Measurements from ENCODE around the gene CENPC. TPM values are rescaled to one million over a fixed set of nuclear protein-coding genes. Genes with fewer than 3 reads are reported as not detected.
A peak's percentile ranks its signal among the peaks of the same experiment; 100 is the strongest.

Gene CENPC
- total and polyA plus RNA-seq, 9 donors, result 10.9 to 23.4 (median 13.5) TPM

DNA sequence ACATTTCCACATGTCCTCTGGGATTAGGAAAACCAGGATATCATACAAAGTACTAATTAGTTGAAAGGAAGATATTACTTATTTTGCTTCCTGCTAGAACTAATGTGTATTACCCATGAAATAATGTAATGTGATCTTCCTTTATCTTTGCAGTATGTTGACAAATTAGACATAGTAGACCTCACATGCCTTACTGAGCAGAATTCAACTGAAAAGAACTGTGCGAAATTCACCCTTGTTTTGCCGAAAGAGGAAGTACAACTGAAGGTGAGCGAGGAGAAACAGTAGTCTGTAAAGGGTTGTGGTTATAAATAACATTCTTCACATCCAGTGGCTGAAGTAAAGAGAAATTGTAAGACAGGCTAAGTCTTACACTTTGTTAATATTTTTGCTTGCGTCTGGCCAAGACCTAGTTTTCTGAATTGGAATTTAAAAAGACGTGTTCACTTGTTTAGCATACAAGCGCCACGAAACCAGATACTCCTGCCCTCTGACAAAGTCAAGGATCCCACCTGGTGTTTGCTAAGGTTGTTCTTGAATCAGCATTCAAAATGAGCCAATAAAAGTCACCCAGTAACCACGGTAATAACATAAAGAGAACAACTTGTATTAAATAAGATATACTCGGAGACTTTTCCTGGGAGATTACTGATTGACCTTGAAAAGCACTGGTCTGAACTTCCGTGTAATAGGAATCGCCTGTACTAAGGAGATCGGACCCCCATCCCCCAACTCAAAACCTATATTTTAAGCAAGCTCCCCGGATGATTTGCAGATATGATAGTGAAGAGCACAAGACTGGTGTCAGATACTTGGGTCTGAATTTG, 30.1 kb upstream of the CENPC start:
- Histone ChIP-seq H3K36me3 (ENCODE audit: control insufficient read depth, insufficient read depth, low read length) (no peaks in the 10 kb centered on the region), H3K27ac (ENCODE audit: low read length) (no peak overlapping the region), H3K27me3 (ENCODE audit: control insufficient read depth, insufficient read depth, low read length) (no peaks in the 10 kb centered on the region), H3K9me3 (replicated peaks; ENCODE audit: control insufficient read depth, low read depth, low read length) (no peaks in the 10 kb centered on the region), H3K4me1 (ENCODE audit: control insufficient read depth, insufficient read depth, low read length) (no peaks in the 10 kb centered on the region), H3K4me3 (ENCODE audit: low read length) (no peak overlapping the region)
- DNase-seq, result peak; percentile 3
- 80% methylated on average over 1 of the region's 13 CpGs for WGBS (ENCODE audit: insufficient coverage)

DNA sequence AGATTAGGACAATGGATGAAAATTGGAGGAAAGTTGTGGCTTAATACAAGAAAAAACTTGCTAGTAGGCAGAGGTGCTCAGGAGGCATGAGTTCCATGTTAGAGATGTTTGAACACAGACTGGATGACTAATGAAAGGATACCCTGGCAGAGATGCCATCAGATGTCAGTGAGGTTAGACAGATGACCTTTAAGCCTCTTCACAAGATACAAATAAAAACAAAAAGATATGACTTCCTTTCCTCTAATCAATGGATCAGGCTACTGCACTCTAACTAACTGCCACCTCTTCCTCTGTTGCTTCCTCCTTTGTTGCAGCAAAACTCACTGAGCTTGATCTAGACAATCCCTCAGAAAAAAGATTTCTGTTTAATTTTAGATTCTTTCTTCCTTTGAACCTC, 27.9 kb upstream of the CENPC start:
- Histone ChIP-seq H3K27me3 (ENCODE audit: control insufficient read depth, insufficient read depth, low read length) (no peaks in the 10 kb centered on the region), H3K9me3 (replicated peaks; ENCODE audit: control insufficient read depth, low read depth, low read length) (no peaks in the 10 kb centered on the region), H3K4me3 (ENCODE audit: low read length) (no peak overlapping the region), H3K36me3 (ENCODE audit: control insufficient read depth, insufficient read depth, low read length) (no peaks in the 10 kb centered on the region), H3K4me1 (ENCODE audit: control insufficient read depth, insufficient read depth, low read length) (no peaks in the 10 kb centered on the region), H3K27ac (ENCODE audit: low read length) (no peak overlapping the region)
- no peak for DNase-seq

DNA sequence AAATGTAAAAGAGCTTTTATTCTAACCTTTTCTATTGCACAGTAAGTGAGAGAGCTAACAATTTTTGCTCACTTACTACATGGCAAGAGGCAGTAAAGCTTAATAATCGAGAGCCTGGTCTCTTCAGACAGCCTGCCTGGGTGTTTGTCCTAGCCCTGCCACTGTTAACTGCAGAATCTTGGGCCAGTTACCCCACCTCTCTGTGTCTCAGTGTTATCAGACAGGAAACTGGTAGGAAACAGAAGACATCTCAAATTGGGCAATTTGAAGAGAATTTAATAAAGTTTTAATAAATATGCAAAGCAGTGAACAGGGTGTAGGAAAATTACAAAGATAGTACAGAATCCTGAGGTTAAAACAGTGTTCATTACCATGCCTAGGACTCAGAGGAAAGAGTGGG, 26.7 kb upstream of the CENPC start:
- Histone ChIP-seq H3K36me3 (ENCODE audit: control insufficient read depth, insufficient read depth, low read length) (no peaks in the 10 kb centered on the region), H3K27me3 (ENCODE audit: control insufficient read depth, insufficient read depth, low read length) (no peaks in the 10 kb centered on the region), H3K27ac (ENCODE audit: low read length) (no peak overlapping the region), H3K4me1 (ENCODE audit: control insufficient read depth, insufficient read depth, low read length) (no peaks in the 10 kb centered on the region), H3K9me3 (replicated peaks; ENCODE audit: control insufficient read depth, low read depth, low read length) (no peaks in the 10 kb centered on the region), H3K4me3 (ENCODE audit: low read length) (no peak overlapping the region)
- no peak for DNase-seq
- no CpG with 5 or more reads among the region's 1 CpG for WGBS (ENCODE audit: insufficient coverage)

DNA sequence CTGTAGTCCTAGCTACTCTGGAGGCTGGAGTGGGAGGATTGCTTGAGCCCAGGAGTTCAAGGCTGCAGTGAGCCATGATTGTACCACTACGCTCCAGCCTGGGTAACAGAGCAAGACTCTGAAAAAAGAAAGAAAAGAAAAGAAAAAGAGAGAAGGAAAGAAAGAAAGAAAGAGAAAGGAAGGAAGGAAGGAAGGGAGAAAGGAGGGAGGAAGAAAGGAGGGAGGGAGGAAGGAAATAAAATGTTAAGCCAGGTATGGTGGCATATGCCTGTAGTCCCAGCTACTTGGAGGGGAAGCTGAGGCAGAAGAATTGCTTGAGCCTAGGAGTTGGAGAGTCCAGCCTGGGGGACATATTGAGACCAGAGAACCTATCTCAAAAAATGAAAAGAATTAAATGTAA, 25.2 kb upstream of the CENPC start:
- H3K4me3 ChIP-seq (ENCODE audit: low read length), result no peak overlapping the region
- H3K9me3 ChIP-seq (replicated peaks; ENCODE audit: control insufficient read depth, low read depth, low read length), result no peaks in the 10 kb centered on the region
- no peak overlapping the region for H3K27ac ChIP-seq (ENCODE audit: low read length)
- no peaks in the 10 kb centered on the region for H3K27me3 ChIP-seq (ENCODE audit: control insufficient read depth, insufficient read depth, low read length)
- no peaks in the 10 kb centered on the region for H3K4me1 ChIP-seq (ENCODE audit: control insufficient read depth, insufficient read depth, low read length)
- WGBS (ENCODE audit: insufficient coverage), result 82% methylated on average over 1 of the region's 1 CpG
- no peak for DNase-seq
- H3K36me3 ChIP-seq (ENCODE audit: control insufficient read depth, insufficient read depth, low read length), result no peaks in the 10 kb centered on the region

DNA sequence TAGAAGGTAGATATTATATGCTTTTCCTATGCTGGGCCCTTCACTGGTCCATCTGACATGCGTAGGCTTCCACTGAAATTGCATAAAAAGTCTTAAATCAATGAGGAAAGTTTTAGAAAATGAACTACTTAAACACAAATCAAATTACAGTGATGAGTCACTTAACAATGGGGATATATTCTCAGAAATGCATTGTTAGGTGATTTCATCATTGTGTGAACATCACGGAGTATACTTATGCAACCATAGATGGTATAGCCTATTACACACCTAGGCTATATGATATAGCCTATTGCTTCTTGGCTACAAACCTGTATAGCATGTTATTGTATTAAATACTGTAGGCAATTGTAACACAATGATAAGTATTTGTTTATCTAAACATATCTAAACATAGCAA, 23.5 kb upstream of the CENPC start:
- Histone ChIP-seq H3K27me3 (ENCODE audit: control insufficient read depth, insufficient read depth, low read length) (no peaks in the 10 kb centered on the region), H3K4me1 (ENCODE audit: control insufficient read depth, insufficient read depth, low read length) (no peaks in the 10 kb centered on the region), H3K27ac (ENCODE audit: low read length) (no peak overlapping the region), H3K4me3 (ENCODE audit: low read length) (no peak overlapping the region), H3K36me3 (ENCODE audit: control insufficient read depth, insufficient read depth, low read length) (no peaks in the 10 kb centered on the region), H3K9me3 (replicated peaks; ENCODE audit: control insufficient read depth, low read depth, low read length) (no peaks in the 10 kb centered on the region)
- no CpG with 5 or more reads among the region's 2 CpGs for WGBS (ENCODE audit: insufficient coverage)
- DNase-seq, result no peak

DNA sequence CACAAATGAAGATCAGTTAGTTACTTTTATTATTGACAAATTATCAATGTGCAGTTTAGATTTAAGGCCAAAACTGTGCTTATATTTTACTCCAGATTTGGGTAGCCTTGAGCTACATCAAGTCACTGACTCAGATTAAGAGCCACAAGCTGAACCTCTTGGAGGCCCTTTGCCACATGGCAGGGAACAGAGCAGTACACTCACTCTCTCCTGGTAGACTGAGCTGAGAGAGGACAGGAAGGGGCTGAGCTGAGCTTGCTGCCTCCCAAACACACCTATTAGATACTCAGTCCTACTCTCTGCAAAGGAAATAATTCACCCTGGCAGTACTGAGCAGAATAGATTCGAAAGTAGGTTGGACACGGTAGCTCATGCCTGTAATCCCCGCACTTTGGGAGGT, 21.0 kb upstream of the CENPC start:
- whole genome bisulfite sequencing (ENCODE audit: insufficient coverage), result no CpG with 5 or more reads among the region's 3 CpGs

DNA sequence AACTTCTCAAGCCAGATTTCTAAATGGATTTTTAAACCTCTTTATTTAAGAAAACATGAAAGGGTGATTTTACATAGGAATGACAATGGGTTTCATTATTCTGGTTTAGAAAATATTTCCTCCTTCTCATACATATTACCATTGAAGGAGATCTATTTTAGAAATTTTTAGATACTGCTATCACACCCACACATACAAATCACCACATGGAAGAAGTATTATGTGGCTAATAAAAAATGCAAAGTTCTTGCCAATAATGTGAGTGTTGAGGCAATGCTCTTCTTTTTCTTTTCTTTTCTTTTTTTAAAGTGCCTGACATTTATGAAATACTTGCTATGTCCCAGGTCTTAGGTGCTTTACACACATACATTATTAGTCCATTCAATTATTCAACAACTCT, 20.0 kb upstream of the CENPC start:
- no peaks in the 10 kb centered on the region for H3K36me3 ChIP-seq (ENCODE audit: control insufficient read depth, insufficient read depth, low read length)
- H3K4me1 ChIP-seq (ENCODE audit: control insufficient read depth, insufficient read depth, low read length), result no peaks in the 10 kb centered on the region
- no peak for DNase-seq
- H3K27ac ChIP-seq (ENCODE audit: low read length), result no peak overlapping the region
- no peaks in the 10 kb centered on the region for H3K27me3 ChIP-seq (ENCODE audit: control insufficient read depth, insufficient read depth, low read length)
- H3K9me3 ChIP-seq (replicated peaks; ENCODE audit: control insufficient read depth, low read depth, low read length), result no peaks in the 10 kb centered on the region
- H3K4me3 ChIP-seq (ENCODE audit: low read length), result no peak overlapping the region

More for the DNA sequence above, 21.0 kb upstream of the CENPC start:
- Histone ChIP-seq H3K4me1 (ENCODE audit: control insufficient read depth, insufficient read depth, low read length) (no peaks in the 10 kb centered on the region), H3K4me3 (ENCODE audit: low read length) (no peak overlapping the region), H3K36me3 (ENCODE audit: control insufficient read depth, insufficient read depth, low read length) (no peaks in the 10 kb centered on the region), H3K27me3 (ENCODE audit: control insufficient read depth, insufficient read depth, low read length) (no peaks in the 10 kb centered on the region), H3K9me3 (replicated peaks; ENCODE audit: control insufficient read depth, low read depth, low read length) (no peaks in the 10 kb centered on the region), H3K27ac (ENCODE audit: low read length) (no peak overlapping the region)
- DNase-seq, result no peak

DNA sequence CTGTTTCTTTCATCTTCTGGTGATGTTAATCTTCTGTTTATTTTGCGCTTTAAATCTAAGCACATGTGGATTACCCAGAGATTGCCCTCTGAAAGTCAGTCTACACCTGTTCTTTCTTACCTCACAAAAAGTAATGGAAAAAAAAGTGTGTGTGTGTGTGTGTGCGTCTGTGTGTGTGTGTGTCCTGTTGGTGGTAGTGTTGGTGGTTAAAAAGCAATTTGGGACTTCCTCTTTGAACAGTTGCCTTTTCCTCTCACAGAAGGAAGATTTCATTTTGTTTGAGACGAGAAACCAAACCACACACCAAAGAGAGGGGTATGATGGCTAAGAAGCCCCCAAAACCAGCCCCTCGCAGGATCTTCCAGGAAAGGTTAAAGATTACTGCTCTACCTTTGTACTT, 13.2 kb upstream of the CENPC start, which contains the start of gene STAP1:
STAP1 (plus strand) TSS at position 235 of the 400 bp plus-strand sequence; CDS start at position 318, 83 bp downstream.
- H3K4me3 ChIP-seq (ENCODE audit: low read length), result peak within 1 kb of the TSS; percentile 6
- H3K27ac ChIP-seq (ENCODE audit: low read length), result no peak within 1 kb of the TSS
- WGBS (ENCODE audit: insufficient coverage), result no CpG with 5 or more reads among the region's 4 CpGs

DNA sequence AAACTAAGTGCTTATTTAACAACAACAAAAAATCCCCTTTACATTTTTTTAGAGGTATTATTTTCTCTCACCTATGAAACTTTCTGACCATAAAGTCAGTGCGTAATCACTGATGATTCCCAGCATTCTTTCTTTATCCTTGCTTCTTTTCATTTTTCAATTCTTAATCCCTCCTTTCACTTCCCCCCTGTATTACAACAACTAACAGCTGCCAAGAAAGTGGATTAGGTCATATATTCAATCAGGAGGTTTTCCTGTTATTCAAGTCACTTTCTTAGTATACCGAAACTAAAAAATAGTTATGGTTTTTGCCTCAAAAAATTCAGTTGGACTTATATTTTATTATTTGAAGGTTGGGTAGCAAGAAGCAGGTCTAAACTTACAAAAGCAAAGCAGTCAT, 11.1 kb upstream of the CENPC start:
- DNase-seq, result peak; percentile 13
- no CpG with 5 or more reads among the region's 2 CpGs for WGBS (ENCODE audit: insufficient coverage)
- Histone ChIP-seq H3K4me3 (ENCODE audit: low read length) (no peak overlapping the region), H3K4me1 (ENCODE audit: control insufficient read depth, insufficient read depth, low read length) (no peaks in the 10 kb centered on the region), H3K27me3 (ENCODE audit: control insufficient read depth, insufficient read depth, low read length) (no peaks in the 10 kb centered on the region), H3K36me3 (ENCODE audit: control insufficient read depth, insufficient read depth, low read length) (no peaks in the 10 kb centered on the region), H3K27ac (ENCODE audit: low read length) (no peak overlapping the region), H3K9me3 (replicated peaks; ENCODE audit: control insufficient read depth, low read depth, low read length) (no peaks in the 10 kb centered on the region)

More for the DNA sequence above, 13.2 kb upstream of the CENPC start, which contains the start of gene STAP1:
- H3K9me3 ChIP-seq (replicated peaks; ENCODE audit: control insufficient read depth, low read depth, low read length), result no peaks in the 10 kb centered on the region
- no peaks in the 10 kb centered on the region for H3K4me1 ChIP-seq (ENCODE audit: control insufficient read depth, insufficient read depth, low read length)
- H3K27me3 ChIP-seq (ENCODE audit: control insufficient read depth, insufficient read depth, low read length), result no peaks in the 10 kb centered on the region
- H3K36me3 ChIP-seq (ENCODE audit: control insufficient read depth, insufficient read depth, low read length), result no peaks in the 10 kb centered on the region
- no peak for DNase-seq

DNA sequence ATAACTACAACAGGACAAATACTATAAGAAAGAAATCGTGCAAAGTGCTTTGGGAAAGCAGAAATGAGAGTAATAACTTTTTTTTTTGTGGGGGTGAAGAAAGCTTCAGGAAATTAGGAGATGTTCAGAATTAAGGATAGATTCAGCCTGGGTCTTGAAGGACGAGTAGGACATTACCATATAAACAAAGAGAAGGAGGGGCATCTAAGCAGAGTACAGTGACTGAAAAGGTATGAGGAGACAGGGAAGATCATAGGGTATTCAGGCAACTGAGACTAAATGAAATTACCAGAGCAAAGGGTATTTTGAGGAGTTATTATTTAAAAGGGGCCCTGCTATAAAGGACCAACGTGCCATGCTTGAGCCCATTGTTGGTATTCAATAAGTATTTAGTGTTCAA, 10.1 kb upstream of the CENPC start:
- Histone ChIP-seq H3K4me1 (ENCODE audit: control insufficient read depth, insufficient read depth, low read length) (no peaks in the 10 kb centered on the region), H3K27ac (ENCODE audit: low read length) (no peak overlapping the region), H3K9me3 (replicated peaks; ENCODE audit: control insufficient read depth, low read depth, low read length) (no peaks in the 10 kb centered on the region), H3K27me3 (ENCODE audit: control insufficient read depth, insufficient read depth, low read length) (no peaks in the 10 kb centered on the region), H3K36me3 (ENCODE audit: control insufficient read depth, insufficient read depth, low read length) (no peaks in the 10 kb centered on the region), H3K4me3 (ENCODE audit: low read length) (no peak overlapping the region)
- DNase-seq, result no peak
- no CpG with 5 or more reads among the region's 3 CpGs for WGBS (ENCODE audit: insufficient coverage)

DNA sequence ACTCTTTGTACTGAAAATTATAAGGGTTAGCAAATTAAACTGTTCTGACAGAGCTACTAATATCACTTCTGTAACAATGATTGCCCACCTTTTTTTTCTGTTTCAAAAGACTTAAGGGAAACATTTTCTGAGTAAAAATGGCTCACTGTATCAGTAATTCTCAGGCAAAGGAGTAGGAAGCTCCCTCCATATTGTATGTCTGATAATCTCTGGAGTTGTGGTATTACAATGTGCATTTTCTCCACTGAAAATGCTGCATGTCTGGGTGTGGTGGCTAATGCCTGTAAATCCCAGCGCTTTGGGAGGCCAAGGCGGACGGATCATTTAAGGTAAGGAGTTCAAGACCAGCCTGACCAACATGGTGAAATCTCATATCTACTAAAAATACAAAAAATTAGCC, 8.8 kb upstream of the CENPC start:
- no CpG with 5 or more reads among the region's 3 CpGs for WGBS (ENCODE audit: insufficient coverage)
- DNase-seq, result no peak
- H3K4me3 ChIP-seq (ENCODE audit: low read length), result no peak overlapping the region

More for the DNA sequence above, 8.8 kb upstream of the CENPC start:
- no peaks in the 10 kb centered on the region for H3K9me3 ChIP-seq (replicated peaks; ENCODE audit: control insufficient read depth, low read depth, low read length)
- no peaks in the 10 kb centered on the region for H3K36me3 ChIP-seq (ENCODE audit: control insufficient read depth, insufficient read depth, low read length)
- H3K4me1 ChIP-seq (ENCODE audit: control insufficient read depth, insufficient read depth, low read length), result no peaks in the 10 kb centered on the region
- H3K27me3 ChIP-seq (ENCODE audit: control insufficient read depth, insufficient read depth, low read length), result no peaks in the 10 kb centered on the region
- no peak overlapping the region for H3K27ac ChIP-seq (ENCODE audit: low read length)

Data from muscle of leg (tissue), 11 donors.